ENCODE results near the gene LRP1. TPM values are rescaled to one million over a fixed set of nuclear protein-coding genes. Genes with fewer than 3 reads are reported as not detected.
"Not testable (repeated sequence)": the region's sequence is repeated elsewhere in the genome, so short reads cannot be mapped to it uniquely, and the experiment has no call there.

The LRP1 gene
- total RNA-seq, 1 experiment from 2014 or later = 58.6 TPM

DNA sequence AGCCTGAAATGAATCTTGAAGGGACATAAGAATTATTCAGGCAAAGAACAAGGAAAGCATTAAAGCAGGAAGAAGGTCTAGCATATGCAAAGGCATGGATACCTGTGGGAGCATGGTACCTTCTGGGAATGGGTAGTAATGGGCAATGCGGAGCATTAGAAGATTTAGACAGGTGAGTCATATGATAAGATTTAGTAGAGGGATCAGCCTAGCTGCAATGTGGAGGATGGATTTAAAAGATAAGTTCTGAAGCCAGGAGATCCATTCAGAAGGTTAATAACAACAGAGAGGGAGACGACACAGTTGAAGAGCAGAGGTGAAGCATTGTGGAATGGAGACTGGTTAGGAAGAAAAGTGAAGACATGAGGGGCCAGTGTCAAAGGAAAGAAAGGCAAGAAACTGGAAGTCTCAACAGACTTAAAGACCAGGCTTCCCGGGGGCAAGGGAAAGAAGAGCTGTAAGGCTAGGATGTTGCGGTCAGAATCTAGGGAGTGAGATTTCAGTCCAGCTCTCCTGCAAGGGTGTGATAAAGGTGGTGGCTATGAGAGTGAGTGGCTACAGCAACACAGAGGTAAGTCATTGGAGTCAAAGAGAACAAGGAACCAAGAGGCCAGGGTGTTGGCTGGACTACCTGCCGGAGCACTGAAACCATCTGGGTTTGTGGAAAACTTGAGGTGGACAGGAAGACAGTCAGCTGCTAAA is 11.6 kb upstream of the LRP1 start:
- Histone ChIP-seq H3K4me3 (no peak overlapping the region), H3K27ac (no peak overlapping the region), H3K9me3 (replicated peaks) (no peaks in the 10 kb centered on the region), H3K4me1 (peaks cover 5% of the 10 kb centered on the region; the same call in 1 of the 2 replicates), H3K36me3 (no peaks in the 10 kb centered on the region), H3K27me3 (peaks cover 17% of the 10 kb centered on the region)
- DNase-seq = no peak

DNA sequence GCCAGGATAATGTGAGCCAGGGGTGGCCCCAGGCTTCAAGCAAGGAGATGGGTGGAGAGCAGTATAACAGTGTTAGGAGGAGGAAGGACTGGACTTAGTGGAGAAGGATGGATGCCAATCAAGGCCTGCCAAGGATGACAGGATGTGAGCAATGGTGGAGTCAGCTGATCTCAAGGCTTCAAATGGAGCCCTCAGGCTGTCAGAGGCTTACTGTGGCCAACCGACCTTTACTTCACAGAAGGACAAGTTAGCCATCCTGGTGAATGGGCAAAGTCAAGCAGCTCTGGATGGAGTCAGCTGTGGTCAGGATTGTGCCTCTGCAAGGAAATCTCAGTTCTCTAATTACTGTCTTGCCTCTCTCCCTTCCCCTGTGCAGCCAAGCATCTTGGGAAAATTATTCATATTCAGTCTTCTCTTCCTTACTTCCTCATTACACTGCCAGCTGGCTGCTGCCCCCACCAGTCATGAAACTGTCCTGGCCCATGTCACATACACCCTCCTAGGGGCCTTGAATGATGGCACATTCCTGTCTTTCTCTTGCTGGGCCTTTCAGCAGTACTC is 9.5 kb upstream of the LRP1 start:
- H3K27ac ChIP-seq = no peak overlapping the region

DNA sequence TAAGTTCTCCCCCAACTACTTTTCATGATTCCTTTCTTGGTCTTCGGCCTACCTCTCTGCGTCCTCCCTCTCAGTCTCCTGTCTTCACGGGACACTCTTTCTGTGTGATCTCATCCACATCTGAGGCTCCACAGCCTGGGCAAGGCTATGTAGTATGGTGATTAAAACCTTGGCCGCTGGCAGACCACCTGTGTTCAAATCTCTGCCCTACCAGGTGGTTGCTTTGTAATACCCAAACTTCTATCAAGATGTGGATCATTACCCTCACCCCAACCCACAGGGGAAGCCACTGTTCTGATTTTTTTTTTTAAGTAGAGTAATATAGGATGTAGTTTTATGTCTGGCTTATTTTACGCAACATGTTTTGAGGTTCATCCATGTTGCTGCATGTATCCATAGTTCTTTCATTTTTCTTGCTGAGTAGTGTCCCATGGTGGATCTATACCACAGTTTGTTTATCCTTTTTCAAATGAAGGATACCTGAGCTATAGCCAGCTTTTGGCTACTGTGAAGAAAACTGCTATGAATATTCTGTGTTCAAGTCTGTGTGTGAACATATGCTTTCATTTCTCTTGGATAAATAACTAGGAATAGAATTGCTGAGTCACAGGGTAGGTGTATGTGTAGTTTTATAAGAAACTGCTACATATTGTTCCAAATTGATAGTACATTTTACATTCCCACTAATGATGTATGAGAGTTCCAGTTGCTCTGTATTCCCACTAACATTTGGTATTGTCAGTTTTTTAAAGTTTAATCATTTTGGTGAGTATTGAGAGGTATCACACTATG is 8.8 kb upstream of the LRP1 start:
- peaks cover 27% of the 10 kb centered on the region for H3K27me3 ChIP-seq
- no peaks in the 10 kb centered on the region for H3K4me1 ChIP-seq
- DNase-seq = no peak
- no peak overlapping the region for H3K4me3 ChIP-seq
- H3K9me3 ChIP-seq (replicated peaks) = no peaks in the 10 kb centered on the region; the same call in 1 of the 2 replicates
- H3K27ac ChIP-seq = no peak overlapping the region
- no peaks in the 10 kb centered on the region for H3K36me3 ChIP-seq

More for the DNA sequence above, 9.5 kb upstream of the LRP1 start:
- Histone ChIP-seq H3K9me3 (replicated peaks) (no peaks in the 10 kb centered on the region; the same call in 1 of the 2 replicates), H3K4me3 (no peak overlapping the region), H3K36me3 (no peaks in the 10 kb centered on the region), H3K27me3 (peaks cover 25% of the 10 kb centered on the region), H3K4me1 (no peaks in the 10 kb centered on the region)
- no peak for DNase-seq

DNA sequence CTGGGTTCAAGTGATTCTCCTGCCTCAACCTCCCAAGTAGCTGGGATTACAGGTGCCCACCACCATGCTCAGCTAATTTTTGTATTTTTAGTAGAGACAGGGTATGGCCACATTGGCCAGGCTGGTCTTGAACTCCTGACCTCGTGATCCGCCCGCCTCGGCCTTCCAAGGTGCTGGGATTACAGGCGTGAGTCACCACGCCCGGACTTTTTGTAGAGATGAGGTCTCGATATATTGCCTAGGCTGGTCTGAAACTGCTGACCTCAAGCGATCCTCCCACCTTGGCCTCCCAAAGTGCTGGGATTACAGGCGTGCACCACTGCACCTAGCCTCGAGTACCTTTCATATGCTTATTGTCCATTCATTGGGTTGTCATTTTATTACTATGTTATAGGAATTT is 7.6 kb upstream of the LRP1 start:
- H3K4me1 ChIP-seq; H3K27ac ChIP-seq; H3K36me3 ChIP-seq; H3K4me3 ChIP-seq; H3K9me3 ChIP-seq (replicated peaks); DNase-seq: not testable (repeated sequence)
- peaks cover 34% of the 10 kb centered on the region for H3K27me3 ChIP-seq

DNA sequence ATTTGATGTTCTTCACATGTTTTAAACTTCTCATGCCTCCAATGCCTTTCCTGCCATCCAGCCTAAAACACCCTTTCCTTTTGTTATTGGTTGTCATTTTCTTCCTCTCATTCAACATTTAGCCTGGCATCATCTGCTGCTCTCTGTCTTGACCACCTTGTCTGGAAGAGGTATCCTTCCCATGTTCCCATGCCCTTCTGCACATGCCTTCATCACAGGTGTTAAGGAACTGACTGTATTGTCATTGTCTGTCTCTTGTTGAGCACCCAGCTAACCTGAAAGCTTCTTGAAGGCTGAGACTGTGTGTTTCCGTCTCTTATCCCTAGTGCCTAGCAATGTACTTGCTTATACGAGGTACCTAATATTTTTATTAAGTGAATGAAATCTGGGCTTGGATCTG is 4.5 kb upstream of the LRP1 start:
- Histone ChIP-seq H3K4me3 (no peak overlapping the region), H3K9me3 (replicated peaks) (no peaks in the 10 kb centered on the region; the same call in 1 of the 2 replicates), H3K4me1 (peaks cover 8% of the 10 kb centered on the region), H3K27ac (no peak overlapping the region), H3K27me3 (peaks cover 34% of the 10 kb centered on the region), H3K36me3 (no peaks in the 10 kb centered on the region)
- DNase-seq = no peak

DNA sequence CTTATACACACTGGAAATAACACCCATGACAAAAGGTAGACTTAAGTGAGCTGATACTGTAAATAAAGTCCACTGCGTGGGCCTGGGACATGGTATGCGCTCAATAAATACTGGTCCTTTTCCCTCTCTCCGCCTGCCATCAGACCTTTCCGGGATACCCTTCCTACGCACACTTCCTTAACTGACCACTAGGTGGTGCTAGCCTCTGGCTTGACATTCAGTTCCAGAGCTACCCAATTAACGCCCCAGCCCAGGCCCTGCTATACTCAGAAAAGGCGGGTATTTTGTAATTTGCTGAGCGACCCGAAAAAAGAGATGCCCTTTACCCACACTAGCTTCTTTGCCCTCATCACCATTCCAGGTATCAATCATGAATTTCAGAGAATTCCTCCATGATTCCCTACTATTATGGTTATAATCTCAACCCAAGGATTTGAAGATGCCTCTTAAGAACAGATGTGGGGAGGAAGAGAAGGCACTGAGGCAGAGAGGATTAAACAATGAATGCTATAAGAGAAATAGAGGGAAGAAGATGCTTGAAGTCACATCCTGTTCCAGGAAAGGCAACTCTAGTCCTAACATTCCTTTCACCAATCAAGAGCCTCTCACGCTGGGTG is 3.9 kb upstream of the LRP1 start:
- Histone ChIP-seq H3K4me3 (no peak overlapping the region), H3K9me3 (replicated peaks) (no peaks in the 10 kb centered on the region; the same call in 1 of the 2 replicates), H3K4me1 (peaks cover 9% of the 10 kb centered on the region), H3K27me3 (peaks cover 34% of the 10 kb centered on the region), H3K27ac (no peak overlapping the region), H3K36me3 (no peaks in the 10 kb centered on the region)
- peak; percentile 99 to 100 for DNase-seq

DNA sequence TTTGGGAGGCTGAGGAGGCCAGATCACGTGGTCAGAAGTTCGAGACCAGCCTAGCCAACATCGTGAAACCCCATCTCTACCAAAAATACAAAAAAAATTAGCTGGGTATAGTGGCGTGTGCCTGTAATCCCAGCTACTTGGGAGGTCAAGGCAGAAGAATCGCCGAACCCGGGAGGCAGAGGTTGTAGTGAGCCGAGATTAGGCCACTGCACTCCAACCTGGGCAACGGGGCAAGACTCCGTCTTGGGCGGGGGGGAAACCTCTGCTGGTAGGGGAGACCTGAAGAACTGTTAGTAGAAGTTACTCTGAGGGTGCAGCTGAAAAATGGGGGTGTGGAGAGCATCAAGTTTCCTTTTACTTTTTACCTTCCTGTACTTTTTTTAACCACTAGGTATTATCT is 2.2 kb upstream of the LRP1 start:
- DNase-seq = no peak
- Histone ChIP-seq H3K36me3 (no peaks in the 10 kb centered on the region), H3K9me3 (replicated peaks) (no peaks in the 10 kb centered on the region; the same call in 1 of the 2 replicates), H3K27me3 (peaks cover 34% of the 10 kb centered on the region), H3K4me3 (no peak overlapping the region), H3K27ac (no peak overlapping the region), H3K4me1 (peaks cover 16% of the 10 kb centered on the region)

DNA sequence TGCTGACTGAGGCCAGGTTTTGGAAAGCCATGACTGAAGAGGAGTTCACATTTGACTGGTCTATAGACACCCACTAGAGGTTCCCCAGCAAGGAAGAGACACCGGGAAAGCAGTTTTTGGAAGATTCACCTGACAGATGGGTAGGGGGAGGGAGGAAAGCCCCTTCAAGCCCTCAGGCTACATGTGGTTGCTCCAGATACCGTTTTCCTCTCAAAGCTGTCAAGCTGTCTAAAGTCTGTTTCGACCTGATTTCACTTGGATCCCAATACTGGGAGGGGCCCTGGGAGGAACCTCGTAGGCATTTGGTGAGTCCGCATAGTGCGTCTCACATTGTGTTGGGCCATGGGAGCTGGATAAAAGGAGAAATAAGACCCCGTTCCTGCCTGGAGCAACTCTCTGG is 1.7 kb upstream of the LRP1 start:
- Histone ChIP-seq H3K4me3 (no peak overlapping the region), H3K27ac (no peak overlapping the region), H3K36me3 (no peaks in the 10 kb centered on the region), H3K4me1 (peaks cover 19% of the 10 kb centered on the region), H3K9me3 (replicated peaks) (no peaks in the 10 kb centered on the region; the same call in 1 of the 2 replicates), H3K27me3 (peaks cover 34% of the 10 kb centered on the region)
- DNase-seq = peak in 1 of 2 experiments; percentile 60

DNA sequence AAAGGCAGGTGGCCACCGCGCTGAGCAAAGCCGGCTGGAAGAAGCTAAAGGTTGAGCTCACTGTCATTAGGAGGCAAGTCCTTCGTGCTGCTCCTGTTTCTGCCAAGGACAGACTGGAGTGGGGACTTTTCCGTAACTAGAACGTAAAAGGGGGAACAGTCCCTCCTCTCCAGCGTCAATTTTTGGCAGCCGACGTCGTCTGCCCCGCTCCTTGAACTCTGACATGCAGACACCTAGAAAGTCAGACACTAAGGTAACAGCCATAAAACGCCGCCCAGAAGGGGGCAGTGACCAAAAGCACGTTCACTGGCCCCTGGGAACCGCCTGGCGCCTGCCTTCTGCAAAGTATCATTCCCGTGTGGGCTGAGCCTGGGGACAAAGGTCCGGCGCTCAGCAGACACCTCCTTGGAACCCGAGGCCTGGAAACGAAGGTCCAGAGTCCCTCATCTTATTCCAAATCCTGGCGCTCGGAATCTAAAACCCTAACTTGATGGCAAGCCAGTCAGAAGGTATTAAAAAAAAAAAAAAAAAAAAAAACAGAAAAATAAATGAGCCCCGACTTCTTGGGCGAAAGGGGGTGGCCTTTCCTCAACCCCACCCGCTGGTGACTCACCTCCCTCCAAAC is 1.1 kb upstream of the LRP1 start:
- Histone ChIP-seq H3K27me3 (peaks cover 34% of the 10 kb centered on the region), H3K9me3 (replicated peaks) (no peaks in the 10 kb centered on the region; the same call in 1 of the 2 replicates), H3K27ac (no peak overlapping the region), H3K36me3 (no peaks in the 10 kb centered on the region), H3K4me3 (peak overlapping the region; percentile 93), H3K4me1 (peaks cover 25% of the 10 kb centered on the region)
- peak; percentile 90 to 96 for DNase-seq

DNA sequence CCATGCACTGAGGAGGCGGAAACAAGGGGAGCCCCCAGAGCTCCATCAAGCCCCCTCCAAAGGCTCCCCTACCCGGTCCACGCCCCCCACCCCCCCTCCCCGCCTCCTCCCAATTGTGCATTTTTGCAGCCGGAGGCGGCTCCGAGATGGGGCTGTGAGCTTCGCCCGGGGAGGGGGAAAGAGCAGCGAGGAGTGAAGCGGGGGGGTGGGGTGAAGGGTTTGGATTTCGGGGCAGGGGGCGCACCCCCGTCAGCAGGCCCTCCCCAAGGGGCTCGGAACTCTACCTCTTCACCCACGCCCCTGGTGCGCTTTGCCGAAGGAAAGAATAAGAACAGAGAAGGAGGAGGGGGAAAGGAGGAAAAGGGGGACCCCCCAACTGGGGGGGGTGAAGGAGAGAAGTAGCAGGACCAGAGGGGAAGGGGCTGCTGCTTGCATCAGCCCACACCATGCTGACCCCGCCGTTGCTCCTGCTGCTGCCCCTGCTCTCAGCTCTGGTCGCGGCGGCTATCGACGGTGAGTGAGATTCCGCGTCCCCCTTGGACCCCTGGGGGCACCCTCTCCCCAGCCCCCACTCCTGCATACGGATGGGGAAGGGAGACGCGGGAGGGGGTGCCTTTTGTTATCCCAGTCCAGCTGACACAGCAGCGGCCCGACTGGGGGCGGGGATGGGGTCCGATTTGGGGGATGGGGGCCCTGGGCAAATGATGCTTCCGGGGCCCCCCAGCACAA is 400 bp downstream of the LRP1 start:
- peaks cover 38% of the 10 kb centered on the region for H3K4me1 ChIP-seq
- peak overlapping the region; percentile 93 for H3K4me3 ChIP-seq
- H3K27ac ChIP-seq = no peak overlapping the region
- DNase-seq = peak; percentile 82 to 84
- H3K27me3 ChIP-seq = peaks cover 27% of the 10 kb centered on the region
- H3K36me3 ChIP-seq = no peaks in the 10 kb centered on the region
- no peaks in the 10 kb centered on the region; the same call in 1 of the 2 replicates for H3K9me3 ChIP-seq (replicated peaks)

DNA sequence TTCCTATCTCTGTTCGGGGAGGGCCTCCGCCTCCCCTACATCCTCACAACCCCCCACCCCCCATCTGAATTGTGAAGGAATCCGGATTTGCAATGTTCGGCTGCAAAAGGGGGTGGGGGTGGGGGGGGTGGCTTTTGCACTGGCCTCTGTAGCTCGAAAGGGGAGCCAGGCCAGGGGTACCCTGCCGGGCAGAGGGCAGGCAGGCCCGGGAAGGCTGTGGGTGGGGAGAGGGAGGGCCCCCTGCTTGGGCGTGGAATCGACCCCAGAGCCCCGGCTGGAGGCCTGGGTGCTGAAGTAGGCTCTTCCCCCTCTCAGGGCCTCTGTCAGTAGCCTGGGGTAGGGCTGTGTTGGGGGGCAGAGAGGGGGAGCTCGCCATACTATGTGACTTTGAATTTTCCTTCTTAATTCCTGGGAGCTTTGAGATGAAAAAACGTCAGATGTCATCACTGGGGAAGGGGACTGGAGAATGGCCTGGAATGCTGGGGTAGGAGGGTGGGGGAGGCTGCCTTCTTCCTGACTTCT is 1.1 kb downstream of the LRP1 start:
- H3K4me1 ChIP-seq = peaks cover 40% of the 10 kb centered on the region
- H3K9me3 ChIP-seq (replicated peaks) = no peaks in the 10 kb centered on the region
- no peaks in the 10 kb centered on the region for H3K36me3 ChIP-seq
- H3K4me3 ChIP-seq = peak overlapping the region; percentile 93
- H3K27me3 ChIP-seq = peaks cover 24% of the 10 kb centered on the region
- no peak overlapping the region for H3K27ac ChIP-seq
- peak; percentile 82 for DNase-seq

DNA sequence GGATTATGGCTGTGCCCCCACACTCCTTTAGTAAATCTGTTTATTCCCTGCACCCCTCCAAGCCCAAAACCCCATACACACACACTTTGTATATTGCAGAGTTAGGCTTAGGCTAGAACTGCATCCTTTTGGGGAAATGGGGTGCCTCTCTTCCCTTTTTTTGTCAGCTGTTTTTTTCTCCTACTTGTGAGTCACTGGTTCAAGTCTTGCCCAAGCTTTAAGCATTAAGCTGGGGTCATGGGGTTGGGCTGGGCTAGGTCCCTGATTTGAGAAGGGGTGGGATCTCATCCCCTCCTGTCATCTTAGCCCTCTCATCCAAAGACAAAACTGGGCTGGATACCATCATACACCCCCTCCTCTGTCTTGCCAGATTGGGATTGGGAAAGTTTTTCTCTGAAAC is 1.6 kb downstream of the LRP1 start:
- Histone ChIP-seq H3K4me3 (peak overlapping the region; percentile 93), H3K9me3 (replicated peaks) (no peaks in the 10 kb centered on the region), H3K4me1 (peaks cover 40% of the 10 kb centered on the region), H3K27me3 (peaks cover 19% of the 10 kb centered on the region), H3K36me3 (no peaks in the 10 kb centered on the region), H3K27ac (no peak overlapping the region)
- DNase-seq = no peak

DNA sequence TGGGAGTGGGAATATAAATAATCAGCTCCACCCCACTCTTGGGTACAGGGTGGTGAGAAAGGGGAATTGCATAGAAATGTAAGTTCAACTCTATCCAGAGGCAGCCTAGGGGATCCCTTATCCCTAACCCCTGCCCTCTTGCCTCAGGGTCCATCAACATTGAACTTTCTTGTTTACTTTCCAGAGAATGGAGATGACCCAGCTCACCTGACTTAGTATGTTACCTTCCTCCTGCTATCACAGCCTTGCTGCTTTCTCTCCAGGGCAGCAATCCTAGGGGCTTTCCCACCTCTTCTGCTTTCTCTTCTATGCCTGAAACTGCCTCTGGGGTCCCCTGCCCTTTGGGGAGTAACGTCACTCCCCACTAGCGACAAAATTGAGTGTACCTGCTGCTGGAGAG is 2.7 kb downstream of the LRP1 start:
- Histone ChIP-seq H3K9me3 (replicated peaks) (no peaks in the 10 kb centered on the region), H3K36me3 (no peaks in the 10 kb centered on the region), H3K4me3 (no peak overlapping the region), H3K27ac (no peak overlapping the region), H3K4me1 (peaks cover 46% of the 10 kb centered on the region), H3K27me3 (peaks cover 12% of the 10 kb centered on the region)
- DNase-seq = no peak
